Thyroid gland (tissue), 4 donors: Measurements from ENCODE around the gene PIGS.

ENCODE experiments used
- POLR2A ChIP-seq, 2 donors: fragments of 450-650 bp; IDR thresholded peaks; one replicate each; pipeline ENCODE4 v1.6.1; 2017; ENCODE audit warnings: antibody characterized with exemption in 2 of 2, mild to moderate bottlenecking in 2 of 2, moderate library complexity in 1 of 2
- TF ChIP-seq, protein P1 (sequence below), 6 experiments: fragments of 200-600 bp in 3 of 6; fragments of 450-650 bp in 3 of 6; sonication (generic) in 3 of 6; IDR thresholded peaks; one replicate each; pipeline ENCODE4 v1.5.1; 2016 to 2019; ENCODE audit warnings: antibody characterized with exemption in 6 of 6, mild to moderate bottlenecking in 2 of 6, inconsistent platforms in 1 of 6, moderate library complexity in 1 of 6

DNA sequence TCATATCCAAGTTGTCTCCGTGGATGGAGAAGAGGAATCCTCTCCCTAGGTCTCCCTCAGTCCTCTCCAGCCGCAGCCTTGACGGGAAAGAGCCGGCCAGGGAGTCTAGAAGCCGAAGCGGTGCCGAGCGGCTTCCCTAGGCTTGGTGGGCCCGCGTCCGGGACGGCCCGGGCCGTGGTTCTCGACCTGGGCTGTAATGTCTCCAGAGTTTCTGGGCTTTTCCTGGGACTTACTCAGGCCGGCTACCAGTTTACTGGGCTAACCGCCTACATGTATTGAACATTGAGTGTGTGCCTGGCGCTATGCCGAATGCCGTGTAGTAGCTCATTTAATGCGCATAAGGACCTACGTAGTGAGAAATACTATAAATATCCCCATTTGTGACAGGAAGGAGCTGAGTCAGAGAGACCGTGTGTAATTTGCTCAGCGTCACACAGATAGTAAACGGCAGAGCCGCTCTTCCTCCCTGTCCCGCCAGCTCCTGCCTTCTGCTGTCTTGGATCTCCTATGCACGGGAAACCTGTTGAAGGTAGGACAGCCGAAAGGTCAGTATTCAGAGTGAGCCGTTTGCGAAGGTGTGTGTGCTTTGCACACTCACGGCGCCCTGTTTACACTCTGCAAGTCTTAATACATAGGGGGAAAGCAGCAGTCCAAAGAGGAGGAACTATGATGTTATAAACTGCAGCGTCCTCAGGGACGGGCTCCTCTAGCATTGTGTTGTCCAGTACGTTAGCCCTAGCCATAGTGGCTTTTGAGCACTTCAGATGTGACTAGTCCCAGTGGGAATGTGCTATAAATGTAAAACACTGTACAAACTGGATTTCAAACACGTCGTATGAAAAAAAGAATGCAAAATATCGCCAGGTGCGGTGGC lies 28.2 kb upstream of the PIGS start:
- TF ChIP-seq, protein P1, sequence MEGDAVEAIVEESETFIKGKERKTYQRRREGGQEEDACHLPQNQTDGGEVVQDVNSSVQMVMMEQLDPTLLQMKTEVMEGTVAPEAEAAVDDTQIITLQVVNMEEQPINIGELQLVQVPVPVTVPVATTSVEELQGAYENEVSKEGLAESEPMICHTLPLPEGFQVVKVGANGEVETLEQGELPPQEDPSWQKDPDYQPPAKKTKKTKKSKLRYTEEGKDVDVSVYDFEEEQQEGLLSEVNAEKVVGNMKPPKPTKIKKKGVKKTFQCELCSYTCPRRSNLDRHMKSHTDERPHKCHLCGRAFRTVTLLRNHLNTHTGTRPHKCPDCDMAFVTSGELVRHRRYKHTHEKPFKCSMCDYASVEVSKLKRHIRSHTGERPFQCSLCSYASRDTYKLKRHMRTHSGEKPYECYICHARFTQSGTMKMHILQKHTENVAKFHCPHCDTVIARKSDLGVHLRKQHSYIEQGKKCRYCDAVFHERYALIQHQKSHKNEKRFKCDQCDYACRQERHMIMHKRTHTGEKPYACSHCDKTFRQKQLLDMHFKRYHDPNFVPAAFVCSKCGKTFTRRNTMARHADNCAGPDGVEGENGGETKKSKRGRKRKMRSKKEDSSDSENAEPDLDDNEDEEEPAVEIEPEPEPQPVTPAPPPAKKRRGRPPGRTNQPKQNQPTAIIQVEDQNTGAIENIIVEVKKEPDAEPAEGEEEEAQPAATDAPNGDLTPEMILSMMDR (IDR thresholded peaks at IDR 0.05): no peak
- no peak for TF ChIP-seq POLR2A (IDR thresholded peaks at IDR 0.05)
